H1 (cell line): Measurements from ENCODE around the gene ZNF516.
"Not testable (repeated sequence)": the region's sequence is repeated elsewhere in the genome, so short reads cannot be mapped to it uniquely, and the experiment has no call there.

Experiments
- EZH2 ChIP-seq: fragments of 200-600 bp; sonication (generic); IDR thresholded peaks from 2 replicates; pipeline ENCODE4 v1.7.1; 2012; ENCODE audit warnings: low read depth, mild to moderate bottlenecking, moderate library complexity, low read length, inconsistent platforms; ENCODE audit not compliant: severe bottlenecking
- JUN ChIP-seq: IDR thresholded peaks from 2 replicates; pipeline ENCODE4 v1.6.1; 2011; ENCODE audit warnings: low read depth, mild to moderate bottlenecking, improper control_type of control experiment, low read length
- PHF8 ChIP-seq: fragments of 200-600 bp; sonication (generic); conservative IDR thresholded peaks from 2 replicates; pipeline ENCODE4 v1.7.1; 2012; ENCODE audit warnings: low read depth, mild to moderate bottlenecking, inconsistent platforms, low read length, moderate library complexity
- POLR2AphosphoS5 ChIP-seq: IDR thresholded peaks from 2 replicates; pipeline ENCODE4 v1.6.1; 2011; ENCODE audit warnings: low read depth, low read length
- TBP ChIP-seq: IDR thresholded peaks from 2 replicates; pipeline ENCODE4 v1.6.1; 2011; ENCODE audit warnings: low read depth, low read length, improper control_type of control experiment
- TF ChIP-seq, protein P1 (sequence below), 3 experiments: IDR thresholded peaks; 1 replicate in 2 of 3; 2 replicates in 1 of 3; pipeline versions ENCODE4 v1.5.1 to v1.6.1; 2011; ENCODE audit warnings: low read length in 3 of 3, mild to moderate bottlenecking in 3 of 3, inconsistent platforms in 2 of 3, low read depth in 1 of 3, moderate library complexity in 1 of 3; ENCODE audit not compliant: insufficient read depth in 1 of 3; ENCODE audit errors: control extremely low read depth in 1 of 3

DNA sequence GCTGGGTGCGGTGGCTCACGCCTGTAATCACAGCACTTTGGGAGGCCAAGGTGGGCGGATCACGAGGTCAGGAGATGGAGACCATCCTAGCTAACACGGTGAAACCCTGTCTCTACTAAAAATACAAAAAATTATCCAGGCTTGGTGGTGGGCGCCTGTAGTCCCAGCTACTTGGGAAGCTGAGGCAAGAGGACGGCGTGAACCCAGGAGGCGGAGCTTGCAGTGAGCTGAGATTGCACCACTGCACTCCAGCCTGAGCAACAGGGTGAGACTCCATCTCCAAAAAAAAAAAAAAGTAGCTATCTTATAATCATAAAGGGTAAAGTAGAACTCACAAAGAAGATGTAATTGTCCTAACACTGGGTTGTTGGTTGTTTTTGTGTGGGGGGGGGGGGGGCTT is 21.5 kb downstream of the ZNF516 start:
- TF ChIP-seq, protein P1, sequence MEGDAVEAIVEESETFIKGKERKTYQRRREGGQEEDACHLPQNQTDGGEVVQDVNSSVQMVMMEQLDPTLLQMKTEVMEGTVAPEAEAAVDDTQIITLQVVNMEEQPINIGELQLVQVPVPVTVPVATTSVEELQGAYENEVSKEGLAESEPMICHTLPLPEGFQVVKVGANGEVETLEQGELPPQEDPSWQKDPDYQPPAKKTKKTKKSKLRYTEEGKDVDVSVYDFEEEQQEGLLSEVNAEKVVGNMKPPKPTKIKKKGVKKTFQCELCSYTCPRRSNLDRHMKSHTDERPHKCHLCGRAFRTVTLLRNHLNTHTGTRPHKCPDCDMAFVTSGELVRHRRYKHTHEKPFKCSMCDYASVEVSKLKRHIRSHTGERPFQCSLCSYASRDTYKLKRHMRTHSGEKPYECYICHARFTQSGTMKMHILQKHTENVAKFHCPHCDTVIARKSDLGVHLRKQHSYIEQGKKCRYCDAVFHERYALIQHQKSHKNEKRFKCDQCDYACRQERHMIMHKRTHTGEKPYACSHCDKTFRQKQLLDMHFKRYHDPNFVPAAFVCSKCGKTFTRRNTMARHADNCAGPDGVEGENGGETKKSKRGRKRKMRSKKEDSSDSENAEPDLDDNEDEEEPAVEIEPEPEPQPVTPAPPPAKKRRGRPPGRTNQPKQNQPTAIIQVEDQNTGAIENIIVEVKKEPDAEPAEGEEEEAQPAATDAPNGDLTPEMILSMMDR (IDR thresholded peaks at IDR 0.05; ENCODE audit: control extremely low read depth in 1 of 3, insufficient read depth in 1 of 3, low read depth in 1 of 3, low read length in 3 of 3): not testable (repeated sequence)
- not testable (repeated sequence) for TF ChIP-seq JUN, EZH2, PHF8, TBP, POLR2AphosphoS5
